ENCODE measurements around the gene IQGAP1. TPM values are rescaled to one million over a fixed set of nuclear protein-coding genes. Genes with fewer than 3 reads are reported as not detected.

IQGAP1 gene
- polyA plus RNA-seq, 1 donor (not counting 4 experiments of a cell fraction or from before 2014, with no cell fraction given), result 310 TPM

GRCh38 chr15:90367576-90367975 lies 20.5 kb upstream of the IQGAP1 start:
- TF ChIP-seq EZH2 (IDR thresholded peaks at IDR 0.05; ENCODE audit: low read length) (no peak), CTCF (optimal IDR thresholded peaks at IDR 0.05 in 1 of 3, IDR thresholded peaks at IDR 0.05 in 1 of 3, conservative IDR thresholded peaks at IDR 0.05 in 1 of 3; ENCODE audit: extremely low read depth in 1 of 3, insufficient read depth in 2 of 3, low read length in 3 of 3) (no peak)
- H3K4me3 ChIP-seq (ENCODE audit: control insufficient read depth in 2 of 3, extremely low read depth in 1 of 3, insufficient read depth in 2 of 3, low read depth in 1 of 3, low read length in 3 of 3), result no peak overlapping the region
- no peaks in the 10 kb centered on the region for H3K9me3 ChIP-seq (ENCODE audit: control insufficient read depth, low read depth, low read length)
- H3K4me1 ChIP-seq (ENCODE audit: control insufficient read depth, extremely low read depth, insufficient read depth, low read length), result peaks cover 24% of the 10 kb centered on the region
- H3K27ac ChIP-seq (ENCODE audit: control insufficient read depth, insufficient read depth, low read length), result no peak overlapping the region
- no peak overlapping the region for H3K4me2 ChIP-seq (ENCODE audit: control insufficient read depth, extremely low read depth, insufficient read depth, low read depth, low read length)
- peaks cover 0 to 1% of the 10 kb centered on the region in 2 experiments for H3K36me3 ChIP-seq (ENCODE audit: control insufficient read depth in 2 of 2, extremely low read depth in 1 of 2, insufficient read depth in 2 of 2, low read length in 2 of 2)
- H3K9ac ChIP-seq (ENCODE audit: control insufficient read depth, extremely low read depth, insufficient read depth, low read length), result no peak overlapping the region
- no peaks in the 10 kb centered on the region for H4K20me1 ChIP-seq (ENCODE audit: control insufficient read depth, extremely low read depth, insufficient read depth, low read length)
- dilution Hi-C loops (cut with MboI; ENCODE audit: extremely low pct_ligation_motif_present, low sequenced_read_pairs), result no loop called here
- no peak for DNase-seq (ENCODE audit: low read depth, low spot score)
- no peaks in the 10 kb centered on the region for H3K27me3 ChIP-seq (ENCODE audit: control insufficient read depth, extremely low read depth, insufficient read depth, low read length)
- no peaks in the 10 kb centered on the region for H3K9me1 ChIP-seq (ENCODE audit: control insufficient read depth, extremely low read depth, insufficient read depth, low read length)
- no peak for FAIRE-seq
- no peak overlapping the region for H2AFZ ChIP-seq (ENCODE audit: control insufficient read depth, low read length)
- no peaks in the 10 kb centered on the region for H3K79me2 ChIP-seq (ENCODE audit: control insufficient read depth, insufficient read depth, low read length)

- Histone ChIP-seq H3K36me3 (ENCODE audit: control insufficient read depth in 2 of 2, extremely low read depth in 1 of 2, insufficient read depth in 2 of 2, low read length in 2 of 2) (no peaks in the 10 kb centered on the region), H3K4me3 (ENCODE audit: control insufficient read depth in 2 of 3, extremely low read depth in 1 of 3, insufficient read depth in 2 of 3, low read depth in 1 of 3, low read length in 3 of 3) (no peak overlapping the region), H2AFZ (ENCODE audit: control insufficient read depth, low read length) (no peak overlapping the region), H3K9me3 (ENCODE audit: control insufficient read depth, low read depth, low read length) (peaks cover 4% of the 10 kb centered on the region), H3K27ac (ENCODE audit: control insufficient read depth, insufficient read depth, low read length) (no peak overlapping the region), H4K20me1 (ENCODE audit: control insufficient read depth, extremely low read depth, insufficient read depth, low read length) (no peaks in the 10 kb centered on the region), H3K9me1 (ENCODE audit: control insufficient read depth, extremely low read depth, insufficient read depth, low read length) (no peaks in the 10 kb centered on the region), H3K27me3 (ENCODE audit: control insufficient read depth, extremely low read depth, insufficient read depth, low read length) (no peaks in the 10 kb centered on the region), H3K9ac (ENCODE audit: control insufficient read depth, extremely low read depth, insufficient read depth, low read length) (no peak overlapping the region), H3K4me2 (ENCODE audit: control insufficient read depth, extremely low read depth, insufficient read depth, low read depth, low read length) (no peak overlapping the region), H3K79me2 (ENCODE audit: control insufficient read depth, insufficient read depth, low read length) (no peaks in the 10 kb centered on the region), H3K4me1 (ENCODE audit: control insufficient read depth, extremely low read depth, insufficient read depth, low read length) (no peaks in the 10 kb centered on the region)
- DNase-seq (ENCODE audit: low read depth, low spot score), result no peak
- dilution Hi-C loops (cut with MboI; ENCODE audit: extremely low pct_ligation_motif_present, low sequenced_read_pairs), result no loop called here
- TF ChIP-seq CTCF (optimal IDR thresholded peaks at IDR 0.05 in 1 of 3, IDR thresholded peaks at IDR 0.05 in 1 of 3, conservative IDR thresholded peaks at IDR 0.05 in 1 of 3; ENCODE audit: extremely low read depth in 1 of 3, insufficient read depth in 2 of 3, low read length in 3 of 3), result no peak
- no peak for TF ChIP-seq EZH2 (IDR thresholded peaks at IDR 0.05; ENCODE audit: low read length)
- no peak for FAIRE-seq
Observed at GRCh38 chr15:90375071-90375470, 13.0 kb upstream of the IQGAP1 start.
